Natural killer cell (primary cell): ENCODE data around the gene CACNA1S. TPM values are rescaled to one million over a fixed set of nuclear protein-coding genes. Genes with fewer than 3 reads are reported as not detected.

Experiments
- ATAC-seq, 3 donors: fragments of 150-1000 bp in 2 of 3; fragments of 200-7000 bp in 1 of 3; cut with Tn5 transposase; 1 replicate in 1 of 3; 2 replicates in 2 of 3; pipeline ENCODE4 v1.10.0; 2021; ENCODE audit warnings: mild to moderate bottlenecking in 2 of 3, moderate library complexity in 2 of 3
- DNase-seq, 2 donors: peaks; one replicate each; pipeline versions ENCODE4 v3.0.0 to v3.0.0-alpha.2; 2013 to 2021; ENCODE audit warnings: mixed read lengths in 1 of 2
- H3K27ac ChIP-seq: one replicate; pipeline ENCODE4 v1.5.1; 2013; ENCODE audit warnings: mild to moderate bottlenecking, low read length
- H3K27me3 ChIP-seq: one replicate; pipeline ENCODE4 v1.6.1; 2013; ENCODE audit warnings: low read length; ENCODE audit not compliant: control insufficient read depth, insufficient read depth
- H3K36me3 ChIP-seq: one replicate; pipeline ENCODE4 v1.6.1; 2013; ENCODE audit warnings: low read length; ENCODE audit not compliant: control insufficient read depth, insufficient read depth
- H3K4me1 ChIP-seq: one replicate; pipeline ENCODE4 v1.6.1; 2013; ENCODE audit warnings: low read length; ENCODE audit not compliant: control insufficient read depth, insufficient read depth
- H3K4me3 ChIP-seq: one replicate; pipeline ENCODE4 v1.5.1; 2013; ENCODE audit warnings: low read length
- H3K9me3 ChIP-seq: one replicate; pipeline ENCODE4 v1.6.1; 2013; ENCODE audit warnings: low read length; ENCODE audit not compliant: control insufficient read depth, insufficient read depth
- H3K27ac Mint-ChIP-seq, 2 donors: one replicate each; pipeline ENCODE4 v1.8.0; 2022; ENCODE audit warnings: mild to moderate bottlenecking in 2 of 2, mixed read lengths in 2 of 2, moderate library complexity in 1 of 2
- H3K27me3 Mint-ChIP-seq, 2 donors: one replicate each; pipeline ENCODE4 v1.8.0; 2022; ENCODE audit warnings: low read depth in 2 of 2, mixed read lengths in 2 of 2
- H3K36me3 Mint-ChIP-seq: one replicate; pipeline ENCODE4 v1.8.0; 2022; ENCODE audit warnings: mixed read lengths
- H3K4me1 Mint-ChIP-seq, 2 donors: one replicate each; pipeline ENCODE4 v1.8.0; 2022; ENCODE audit warnings: mixed read lengths in 2 of 2
- H3K4me3 Mint-ChIP-seq: one replicate; pipeline ENCODE4 v1.8.0; 2022; ENCODE audit warnings: mild to moderate bottlenecking, moderate library complexity, mixed read lengths
- H3K9me3 Mint-ChIP-seq, 2 donors: one replicate each; pipeline ENCODE4 v1.8.0; 2022; ENCODE audit warnings: mixed read lengths in 2 of 2
- CTCF ChIP-seq: fragments of 200-600 bp; IDR thresholded peaks from one replicate; pipeline ENCODE4 v1.8.0; 2022; ENCODE audit warnings: antibody characterized with exemption
- WGBS: methylation state at CpG from one replicate; pipeline ENCODE4 v1.1.7; 2013; ENCODE audit warnings: missing lambda C conversion rate; ENCODE audit not compliant: insufficient coverage; 5-methylcytosine and 5-hydroxymethylcytosine counted together
- intact Hi-C: fragments of 100-400 bp; cut with micrococcal nuclease; formaldehyde crosslinking; loops from one replicate; pipeline ENCODE4 v1.14.2; 2022
- total RNA-seq, 4 donors: library from RNA; stranded (reverse); fragments of 120-200 nt in 1 of 4; gene quantifications; one replicate each; pipeline versions ENCODE4 v1.2.3 to v1.2.4, GENCODE V29; 2013 to 2022

Gene CACNA1S
- total RNA-seq, 3 donors from 2014 or later (not counting 1 experiment from before 2014, with no cell fraction given), result not detected

- Histone ChIP-seq H3K9me3 (no peaks in the 10 kb centered on the region), H3K4me1 (no peaks in the 10 kb centered on the region), H3K27ac (no peak overlapping the region), H3K27me3 (no peaks in the 10 kb centered on the region), H3K36me3 (no peaks in the 10 kb centered on the region), H3K4me3 (no peak overlapping the region)
- Mint-ChIP-seq H3K36me3 (no peaks in the 10 kb centered on the region), H3K27ac (no peak overlapping the region), H3K4me1 (no peaks in the 10 kb centered on the region), H3K4me3 (no peak overlapping the region), H3K27me3 (peaks cover 0 to 2% of the 10 kb centered on the region in 2 donors), H3K9me3 (no peaks in the 10 kb centered on the region)
- no peak for TF ChIP-seq CTCF
- ATAC-seq (no peak), DNase-seq (no peak)
- intact Hi-C loops, result no loop called here
- 93% methylated on average over 4 of the region's 4 CpGs for WGBS
Observed at GRCh38 chr1:201061049-201061448, 51.2 kb downstream of the CACNA1S start.

- Mint-ChIP-seq H3K4me1 (no peaks in the 10 kb centered on the region), H3K4me3 (no peak overlapping the region), H3K27ac (no peak overlapping the region), H3K9me3 (no peaks in the 10 kb centered on the region), H3K27me3 (peaks cover 0 to 2% of the 10 kb centered on the region in 2 donors), H3K36me3 (no peaks in the 10 kb centered on the region)
- H3K4me1 ChIP-seq, result no peaks in the 10 kb centered on the region
- ATAC-seq (no peak), DNase-seq (no peak)
- H3K27ac ChIP-seq, result no peak overlapping the region
- 87% methylated on average over 3 of the region's 4 CpGs for WGBS
- no peaks in the 10 kb centered on the region for H3K27me3 ChIP-seq
- no peak for TF ChIP-seq CTCF
- no peak overlapping the region for H3K4me3 ChIP-seq
- H3K9me3 ChIP-seq, result no peaks in the 10 kb centered on the region
- intact Hi-C loops, result no loop called here
- H3K36me3 ChIP-seq, result no peaks in the 10 kb centered on the region
Observed at GRCh38 chr1:201060586-201060985, 51.6 kb downstream of the CACNA1S start.

- Mint-ChIP-seq H3K27ac (no peak overlapping the region), H3K4me3 (no peak overlapping the region), H3K27me3 (peaks cover 0 to 2% of the 10 kb centered on the region in 2 donors), H3K36me3 (no peaks in the 10 kb centered on the region), H3K4me1 (no peaks in the 10 kb centered on the region), H3K9me3 (no peaks in the 10 kb centered on the region)
- Histone ChIP-seq H3K36me3 (no peaks in the 10 kb centered on the region), H3K4me3 (no peak overlapping the region), H3K27me3 (no peaks in the 10 kb centered on the region), H3K9me3 (no peaks in the 10 kb centered on the region), H3K27ac (no peak overlapping the region), H3K4me1 (no peaks in the 10 kb centered on the region)
- WGBS, result 88% methylated on average over 4 of the region's 5 CpGs
- no peak for TF ChIP-seq CTCF
- DNase-seq (no peak), ATAC-seq (no peak)
- intact Hi-C loops, result no loop called here
Observed at GRCh38 chr1:201059871-201060555, 52.2 kb downstream of the CACNA1S start.

GRCh38 chr1:201059401-201059800 lies 52.8 kb downstream of the CACNA1S start:
- no peak overlapping the region for H3K4me3 ChIP-seq
- Mint-ChIP-seq H3K36me3 (no peaks in the 10 kb centered on the region), H3K9me3 (no peaks in the 10 kb centered on the region), H3K4me3 (no peak overlapping the region), H3K27ac (no peak overlapping the region), H3K27me3 (peaks cover 0 to 2% of the 10 kb centered on the region in 2 donors), H3K4me1 (no peaks in the 10 kb centered on the region)
- no peaks in the 10 kb centered on the region for H3K4me1 ChIP-seq
- no peaks in the 10 kb centered on the region for H3K36me3 ChIP-seq
- no peak for TF ChIP-seq CTCF
- intact Hi-C loops, result no loop called here
- DNase-seq (no peak), ATAC-seq (no peak)
- H3K27ac ChIP-seq, result no peak overlapping the region
- H3K27me3 ChIP-seq, result no peaks in the 10 kb centered on the region
- 89% methylated on average over 3 of the region's 3 CpGs for WGBS
- H3K9me3 ChIP-seq, result no peaks in the 10 kb centered on the region
